T-helper 2 cell treated with Interferon-gamma antibody and Interleukin-4, amounts not matched to agents 100 ng/mL and 5 ng/mL, for 36 hours (primary cell): Measurements from ENCODE around the gene PHLDA3. TPM values are rescaled to one million over a fixed set of nuclear protein-coding genes. Genes with fewer than 3 reads are reported as not detected.

ENCODE experiments used
- intact Hi-C: fragments of 100-400 bp; cut with micrococcal nuclease; formaldehyde crosslinking; loops from one replicate; pipeline ENCODE4 v1.15.1; 2023
- total RNA-seq: library from RNA; stranded (reverse); gene quantifications from 2 replicates; pipeline ENCODE4 v1.2.3, GENCODE V29; 2022

PHLDA3 gene
- total RNA-seq, 1 donor from 2014 or later = 16.6 TPM

- intact Hi-C loops = loop anchor here (2.0 to 5.0 kb wide), 2 partner anchors 14 to 39 kb away; partner anchors contain the start of gene CSRP1
Measured at GRCh38 chr1:201468501-201468843, 516 bp downstream of the PHLDA3 start.

DNA sequence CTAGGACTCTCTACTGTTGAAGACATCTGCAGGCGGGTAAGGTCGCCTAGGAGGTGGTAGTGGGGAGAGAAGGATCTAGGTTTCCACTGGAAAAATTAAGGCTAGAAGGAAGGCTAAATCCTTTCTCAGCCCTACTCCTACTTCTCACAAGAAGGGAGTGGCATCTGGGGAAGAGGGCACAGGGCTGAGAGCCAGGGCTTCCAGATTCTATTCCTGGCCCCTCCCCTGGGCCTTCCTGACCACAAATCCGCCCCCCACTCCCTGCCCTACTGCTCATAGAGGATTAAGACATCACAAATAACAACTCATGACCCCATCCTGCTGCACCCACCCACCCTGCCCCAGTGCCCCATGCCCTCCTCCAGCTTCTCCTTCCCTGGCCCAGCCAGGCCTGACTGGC, 2.5 kb downstream of the PHLDA3 start:
- intact Hi-C loops = loop anchor here (5.0 kb wide), 1 partner anchor 41 kb away; the partner anchor contains the start of gene CSRP1

DNA sequence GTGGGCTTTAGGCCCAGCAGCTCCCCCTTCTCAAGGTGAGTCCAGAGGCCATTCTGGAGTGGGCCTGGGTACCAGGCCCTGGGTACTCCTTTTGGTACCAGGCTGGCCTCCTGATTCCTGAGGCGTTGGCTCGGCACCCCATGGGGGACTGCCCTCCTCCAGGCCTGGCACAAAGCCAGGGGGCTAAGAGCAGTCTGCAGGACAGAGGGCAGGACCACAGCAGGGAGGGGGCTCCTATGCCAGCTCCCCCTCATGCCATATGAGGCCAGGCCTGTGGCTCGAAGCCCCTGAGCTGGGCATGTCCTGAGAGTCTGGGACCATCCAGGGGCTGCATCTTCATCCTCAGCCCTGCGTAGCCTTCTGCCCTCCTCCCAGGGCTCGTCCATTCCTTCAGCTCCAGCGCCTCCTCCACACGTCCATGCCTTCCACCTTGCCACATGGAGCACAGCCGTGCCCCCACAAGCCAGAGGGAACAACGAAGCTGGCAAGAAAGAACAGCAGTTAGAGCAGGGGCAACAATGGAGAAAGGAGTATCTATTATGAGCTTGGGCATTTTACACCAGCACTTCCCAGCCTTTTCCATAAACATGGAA, 3.2 kb downstream of the PHLDA3 start:
- intact Hi-C loops = loop anchor here (5.0 kb wide), 1 partner anchor 42 kb away; the partner anchor contains the start of gene CSRP1

DNA sequence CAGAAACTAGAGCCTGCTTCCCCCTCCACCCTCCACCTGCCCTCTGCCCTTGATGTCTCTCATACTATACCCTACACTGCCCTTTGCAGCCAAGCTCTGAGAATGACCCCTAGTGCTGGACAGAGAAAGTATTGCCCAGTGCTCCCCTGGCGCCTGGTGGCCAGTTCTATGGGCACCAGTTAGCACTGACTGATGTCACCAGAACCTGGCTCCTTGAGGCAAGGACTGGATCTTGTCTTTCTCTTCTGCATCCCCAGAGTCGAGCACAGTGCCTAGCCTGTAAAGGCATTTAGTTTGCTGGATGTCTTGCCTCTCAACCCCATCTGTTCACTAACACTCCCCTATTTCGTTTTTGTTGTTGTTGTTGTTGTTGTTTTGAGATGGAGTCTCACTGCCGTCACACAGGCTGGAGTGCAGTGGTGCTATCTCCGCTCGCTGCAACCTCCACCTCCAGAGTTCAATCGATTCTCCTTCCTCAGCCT, 5.9 kb downstream of the PHLDA3 start:
- intact Hi-C loops = no loop called here

GRCh38 chr1:201461645-201462441, 7.1 kb downstream of the PHLDA3 start:
- intact Hi-C loops = no loop called here

- intact Hi-C loops = no loop called here
Measured at GRCh38 chr1:201460814-201461644, 8.0 kb downstream of the PHLDA3 start.

DNA sequence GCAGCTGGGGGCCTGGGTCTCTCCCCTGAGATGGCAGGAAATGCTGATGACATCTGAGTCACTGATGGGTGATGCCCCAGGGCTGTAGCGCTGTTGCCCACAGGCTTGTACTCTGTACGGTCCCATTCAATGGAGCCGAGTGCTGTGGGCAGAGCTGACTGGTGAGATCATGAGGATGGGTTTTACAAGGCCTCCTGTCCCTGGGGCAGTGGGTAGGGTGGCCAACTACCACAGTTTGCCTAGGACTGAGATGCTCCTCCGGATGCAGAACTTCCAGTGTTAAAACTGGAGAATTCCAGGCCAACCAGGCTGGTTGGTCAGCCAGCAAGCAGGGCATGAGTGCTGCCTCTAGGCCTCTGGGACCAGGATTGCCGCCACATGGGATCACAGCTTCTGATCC, 9.2 kb downstream of the PHLDA3 start:
- intact Hi-C loops = no loop called here

DNA sequence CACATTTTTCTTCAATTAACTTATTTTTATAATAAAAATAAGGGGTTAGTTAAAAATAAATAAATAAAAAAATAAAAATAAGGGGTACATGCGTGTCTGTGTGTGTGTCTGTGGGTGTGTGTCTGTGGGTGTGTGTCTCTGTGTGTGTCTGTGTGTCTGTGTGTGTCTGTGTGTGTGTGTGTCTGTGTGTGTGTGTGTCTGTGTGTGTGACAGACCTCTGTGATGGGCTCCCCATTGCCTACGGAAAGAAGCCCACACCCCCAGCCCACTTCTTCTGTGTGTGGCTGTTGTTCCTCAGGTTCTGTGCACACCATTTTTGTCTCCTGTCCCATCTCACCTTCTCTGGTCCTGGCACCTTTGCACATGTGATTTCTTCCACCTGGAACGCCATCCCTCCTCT, 9.9 kb downstream of the PHLDA3 start:
- intact Hi-C loops = no loop called here

GRCh38 chr1:201457508-201457960, 11.5 kb downstream of the PHLDA3 start:
- intact Hi-C loops = no loop called here

- intact Hi-C loops = no loop called here
Measured at GRCh38 chr1:201456499-201457309, 12.3 kb downstream of the PHLDA3 start.

GRCh38 chr1:201455098-201455497, 13.9 kb downstream of the PHLDA3 start:
- intact Hi-C loops = loop anchor here (2.0 kb wide), 1 partner anchor 14 kb away; the partner anchor contains the start of gene PHLDA3

GRCh38 chr1:201454608-201455007, 14.4 kb downstream of the PHLDA3 start:
- intact Hi-C loops = loop anchor here (2.0 kb wide), 1 partner anchor 14 kb away; the partner anchor contains the start of gene PHLDA3

- intact Hi-C loops = no loop called here
Measured at GRCh38 chr1:201452866-201453265, 16.1 kb downstream of the PHLDA3 start.

GRCh38 chr1:201450721-201451291, 18.2 kb downstream of the PHLDA3 start:
- intact Hi-C loops = no loop called here

- intact Hi-C loops = loop anchor here (1.0 kb wide), 2 partner anchors 33 to 64 kb away; no protein-coding TSS in a partner anchor
Measured at GRCh38 chr1:201448990-201449389, 20.0 kb downstream of the PHLDA3 start.

- intact Hi-C loops = loop anchor here (1.0 kb wide), 2 partner anchors 34 to 65 kb away; no protein-coding TSS in a partner anchor
Measured at GRCh38 chr1:201447903-201448871, 20.8 kb downstream of the PHLDA3 start.

GRCh38 chr1:201445310-201445709, 23.7 kb downstream of the PHLDA3 start:
- intact Hi-C loops = no loop called here

- intact Hi-C loops = no loop called here
Measured at GRCh38 chr1:201444792-201445191, 24.2 kb downstream of the PHLDA3 start.

DNA sequence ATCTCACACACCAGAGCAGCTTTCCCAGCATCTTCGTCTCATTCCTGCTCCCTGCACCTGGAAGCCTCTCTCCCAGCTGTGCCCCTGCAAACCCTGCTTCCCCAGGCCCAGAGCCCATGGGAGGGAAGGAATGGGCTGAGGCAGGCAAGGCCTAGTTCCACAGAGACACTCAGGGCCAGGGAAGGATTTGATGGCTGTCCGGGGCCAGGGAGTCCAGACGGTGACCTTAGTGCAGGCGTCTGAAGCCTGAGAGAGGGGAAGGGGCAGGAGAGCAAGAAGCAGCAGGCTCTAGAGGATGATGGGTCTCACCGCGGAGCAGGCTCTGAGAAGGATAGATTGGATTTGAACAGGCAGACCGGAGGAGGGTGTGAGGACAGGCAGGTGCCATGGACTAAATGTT, 25.2 kb downstream of the PHLDA3 start:
- intact Hi-C loops = no loop called here
